ENCODE data around the gene SIN3A. TPM values are rescaled to one million over a fixed set of nuclear protein-coding genes. Genes with fewer than 3 reads are reported as not detected.

Gene SIN3A
- total RNA-seq, 1 experiment from 2014 or later: 91.4 TPM

- TF ChIP-seq CTCF (IDR thresholded peaks at IDR 0.05; ENCODE audit: unreplicated experiment): no peak
- BruUV-seq (replicated peaks): TSS peak; percentile 63
- no peaks in the 10 kb centered on the region for H3K9me3 Mint-ChIP-seq (ENCODE audit: low read depth, unreplicated experiment)
- no peaks in the 10 kb centered on the region for H3K27me3 Mint-ChIP-seq (ENCODE audit: unreplicated experiment)
- CTCF ChIA-PET: interaction anchor here (1.0 to 7.0 kb wide), 3 partner anchors 85 to 188 kb away, joined by 3 to 83 read pairs (median 7); partner anchors contain the start of gene MAN2C1
- H3K4me1 Mint-ChIP-seq (ENCODE audit: low read depth, unreplicated experiment): peaks cover 17% of the 10 kb centered on the region
- H3K4me3 Mint-ChIP-seq (ENCODE audit: low read depth, unreplicated experiment): peak overlapping the region; percentile 99
- H3K27ac Mint-ChIP-seq (ENCODE audit: unreplicated experiment): peak overlapping the region; percentile 87
- peaks cover 73% of the 10 kb centered on the region for H3K36me3 Mint-ChIP-seq (ENCODE audit: insufficient read depth, unreplicated experiment)
- peak; percentile 59 for DNase-seq
- intact Hi-C loops (cut with micrococcal nuclease; ENCODE audit: unreplicated experiment): loop anchor here (5.0 kb wide), 1 partner anchor 189 kb away; the partner anchor contains the start of gene IMP3
Observed at GRCh38 chr15:75452865-75453702, 1.6 kb upstream of the SIN3A start.

- no peaks in the 10 kb centered on the region for H3K27me3 Mint-ChIP-seq (ENCODE audit: unreplicated experiment)
- H3K36me3 Mint-ChIP-seq (ENCODE audit: insufficient read depth, unreplicated experiment): peaks cover 79% of the 10 kb centered on the region
- CTCF ChIA-PET: interaction anchor here (0.7 to 7.0 kb wide), 8 partner anchors 32 to 568 kb away, joined by 3 to 83 read pairs (median 4); partner anchors contain the start of gene MAN2C1
- no peaks in the 10 kb centered on the region for H3K9me3 Mint-ChIP-seq (ENCODE audit: low read depth, unreplicated experiment)
- H3K4me1 Mint-ChIP-seq (ENCODE audit: low read depth, unreplicated experiment): peaks cover 17% of the 10 kb centered on the region
- DNase-seq: peak; percentile 82
- no TSS peak for BruUV-seq (replicated peaks)
- no peak for TF ChIP-seq CTCF (IDR thresholded peaks at IDR 0.05; ENCODE audit: unreplicated experiment)
- intact Hi-C loops (cut with micrococcal nuclease; ENCODE audit: unreplicated experiment): loop anchor here (5.0 kb wide), 1 partner anchor 190 kb away; the partner anchor contains the start of gene IMP3
- peak overlapping the region; percentile 87 for H3K27ac Mint-ChIP-seq (ENCODE audit: unreplicated experiment)
- H3K4me3 Mint-ChIP-seq (ENCODE audit: low read depth, unreplicated experiment): peak overlapping the region; percentile 99
Observed at GRCh38 chr15:75452364-75452864, 924 bp upstream of the SIN3A start.

GRCh38 chr15:75451202-75451673 lies 252 bp downstream of the SIN3A start:
- CTCF ChIA-PET: interaction anchor here (0.6 to 7.0 kb wide), 12 partner anchors 13 to 567 kb away, joined by 3 to 83 read pairs (median 6); partner anchors contain the start of gene MAN2C1
- H3K27ac Mint-ChIP-seq (ENCODE audit: unreplicated experiment): peak overlapping the region; percentile 87
- H3K36me3 Mint-ChIP-seq (ENCODE audit: insufficient read depth, unreplicated experiment): peaks cover 88% of the 10 kb centered on the region
- H3K4me1 Mint-ChIP-seq (ENCODE audit: low read depth, unreplicated experiment): peaks cover 14% of the 10 kb centered on the region
- intact Hi-C loops (cut with micrococcal nuclease; ENCODE audit: unreplicated experiment): loop anchor here (2.0 to 5.0 kb wide), 2 partner anchors 82 to 191 kb away; partner anchors contain the start of genes IMP3 and MAN2C1
- H3K4me3 Mint-ChIP-seq (ENCODE audit: low read depth, unreplicated experiment): peak overlapping the region; percentile 99
- no peaks in the 10 kb centered on the region for H3K9me3 Mint-ChIP-seq (ENCODE audit: low read depth, unreplicated experiment)
- no TSS peak for BruUV-seq (replicated peaks)
- no peaks in the 10 kb centered on the region for H3K27me3 Mint-ChIP-seq (ENCODE audit: unreplicated experiment)
- no peak for DNase-seq
- no peak for TF ChIP-seq CTCF (IDR thresholded peaks at IDR 0.05; ENCODE audit: unreplicated experiment)
